ENCODE results near the gene LRP2. TPM values are rescaled to one million over a fixed set of nuclear protein-coding genes. Genes with fewer than 3 reads are reported as not detected.

The LRP2 gene
- total and polyA plus RNA-seq, 10 of the 15 experiments (the other 5 are each of a cell fraction or from before 2014, with no cell fraction given), result 0.01 to 0.19 (median 0.06) TPM; not detected in 5

DNA sequence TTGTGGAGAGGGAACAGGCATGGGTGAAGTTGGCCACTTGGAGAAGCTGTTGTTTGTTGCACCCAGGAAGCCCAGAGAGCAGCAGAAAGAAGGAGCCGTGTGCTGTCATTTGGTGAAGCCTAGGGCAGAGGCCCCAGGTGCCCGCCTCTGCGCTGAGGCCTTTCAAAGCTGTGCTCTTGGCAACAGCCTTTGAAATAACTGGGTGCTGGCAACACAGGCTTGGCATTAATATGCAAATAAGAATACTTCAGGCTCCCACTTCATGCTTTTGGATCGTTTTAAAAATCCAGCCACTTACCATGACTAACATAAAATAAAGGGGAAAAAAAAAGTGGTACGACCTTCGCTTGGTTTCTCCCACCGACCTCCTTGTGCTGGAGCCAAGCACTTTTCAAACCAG is 251.9 kb downstream of the LRP2 start:
- no peaks in the 10 kb centered on the region for H3K36me3 ChIP-seq (ENCODE audit: control insufficient read depth in 2 of 2, insufficient read depth in 2 of 2, low read length in 1 of 2)
- DNase-seq (ENCODE audit: low read depth, low spot score) (no peak), ATAC-seq (no peak), FAIRE-seq (no peak)
- no peaks in the 10 kb centered on the region for H4K20me1 ChIP-seq (ENCODE audit: control insufficient read depth, insufficient read depth)
- no peaks in the 10 kb centered on the region for H3K79me2 ChIP-seq (ENCODE audit: control insufficient read depth, insufficient read depth, low read length)
- no peak overlapping the region for H3K4me2 ChIP-seq (ENCODE audit: control insufficient read depth, insufficient read depth)
- ChIA-PET CTCF (interaction anchor here (0.6 to 6.4 kb wide), 18 partner anchors 14 to 380 kb away, joined by 3 to 105 read pairs (median 4); no protein-coding TSS in a partner anchor), RAD21 (ENCODE audit: unreplicated experiment) (interaction anchor here (0.7 to 2.1 kb wide), 5 partner anchors 15 to 32 kb away, joined by 3 to 18 read pairs (median 5); no protein-coding TSS in a partner anchor), SMC1A (ENCODE audit: uncharacterized antibody, unreplicated experiment) (interaction anchor here (1.1 to 3.1 kb wide), 4 partner anchors 21 to 286 kb away, joined by 3 to 25 read pairs (median 6); no protein-coding TSS in a partner anchor), POLR2A (interaction anchor here (0.6 kb wide), 1 partner anchor 33 kb away, joined by 3 read pairs; no protein-coding TSS in a partner anchor)
- no peak overlapping the region for H3K9ac ChIP-seq (ENCODE audit: control insufficient read depth, insufficient read depth, low read length)
- H3K4me1 ChIP-seq (ENCODE audit: control insufficient read depth, insufficient read depth, low read length), result 0 out of 2 replicates have a peak, but pooled peaks cover 4% of the 10 kb centered on the region
- no peak overlapping the region for H2AFZ ChIP-seq (ENCODE audit: control insufficient read depth, low read depth, low read length)
- H3K9me3 ChIP-seq (replicated peaks; ENCODE audit: control insufficient read depth, insufficient read depth, low read length), result no peaks in the 10 kb centered on the region
- H3K27me3 ChIP-seq (replicated peaks in 1 of 2; ENCODE audit: control insufficient read depth in 2 of 2, insufficient read depth in 2 of 2, low read length in 1 of 2), result no peaks in the 10 kb centered on the region; a peak in 1 of 4 replicates
- H3K4me3 ChIP-seq, result no peak overlapping the region
- 54% methylated on average over 7 of the region's 7 CpGs for WGBS (ENCODE audit: insufficient coverage, insufficient replicate concordance, low lambda C conversion rate, missing lambda C conversion rate)
- in situ Hi-C loops (cut with MboI) (loop anchor here (25.0 kb wide), 1 partner anchor 802 kb away; no protein-coding TSS in a partner anchor), intact Hi-C loops (cut with micrococcal nuclease; ENCODE audit: unreplicated experiment) (loop anchor here (2.0 kb wide), 1 partner anchor 286 kb away; no protein-coding TSS in a partner anchor)
- H3K27ac ChIP-seq (ENCODE audit: control insufficient read depth, insufficient read depth), result no peak overlapping the region
- BruUV-seq (replicated peaks), result no TSS peak
- TF ChIP-seq TBL1XR1 (IDR thresholded peaks at IDR 0.05; ENCODE audit: low read depth, low read length), result no peak
- TF ChIP-seq KDM1A (IDR thresholded peaks at IDR 0.05; ENCODE audit: borderline replicate concordance), result no peak
- no peak for TF ChIP-seq CHD2 (IDR thresholded peaks at IDR 0.05; ENCODE audit: borderline replicate concordance, low read depth, low read length)
- TF ChIP-seq FOS (IDR thresholded peaks at IDR 0.05; ENCODE audit: borderline replicate concordance, extremely low read depth, insufficient read length), result no peak
- TF ChIP-seq RUNX3 (IDR thresholded peaks at IDR 0.05; ENCODE audit: low read length), result no peak
- TF ChIP-seq, protein P1, sequence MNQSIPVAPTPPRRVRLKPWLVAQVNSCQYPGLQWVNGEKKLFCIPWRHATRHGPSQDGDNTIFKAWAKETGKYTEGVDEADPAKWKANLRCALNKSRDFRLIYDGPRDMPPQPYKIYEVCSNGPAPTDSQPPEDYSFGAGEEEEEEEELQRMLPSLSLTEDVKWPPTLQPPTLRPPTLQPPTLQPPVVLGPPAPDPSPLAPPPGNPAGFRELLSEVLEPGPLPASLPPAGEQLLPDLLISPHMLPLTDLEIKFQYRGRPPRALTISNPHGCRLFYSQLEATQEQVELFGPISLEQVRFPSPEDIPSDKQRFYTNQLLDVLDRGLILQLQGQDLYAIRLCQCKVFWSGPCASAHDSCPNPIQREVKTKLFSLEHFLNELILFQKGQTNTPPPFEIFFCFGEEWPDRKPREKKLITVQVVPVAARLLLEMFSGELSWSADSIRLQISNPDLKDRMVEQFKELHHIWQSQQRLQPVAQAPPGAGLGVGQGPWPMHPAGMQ (IDR thresholded peaks at IDR 0.05; ENCODE audit: borderline replicate concordance), result no peak
- TF ChIP-seq SREBF1 (IDR thresholded peaks at IDR 0.05; ENCODE audit: low read length), result no peak
- TF ChIP-seq HDAC2 (IDR thresholded peaks at IDR 0.05), result no peak
- no peak for TF ChIP-seq PAX8 (IDR thresholded peaks at IDR 0.05)
- no peak for TF ChIP-seq BACH1 (IDR thresholded peaks at IDR 0.05; ENCODE audit: borderline replicate concordance)
- no peak for TF ChIP-seq TCF7 (IDR thresholded peaks at IDR 0.05; ENCODE audit: borderline replicate concordance)
- TF ChIP-seq EED (IDR thresholded peaks at IDR 0.05; ENCODE audit: low read depth), result no peak

All from GM12878 (cell line).